Keratinocyte (primary cell): ENCODE results near the gene CUTA. TPM values are rescaled to one million over a fixed set of nuclear protein-coding genes. Genes with fewer than 3 reads are reported as not detected.
A peak's percentile ranks its signal among the peaks of the same experiment; 100 is the strongest.

Experiments used
- DNase-seq: peaks from one replicate; pipeline ENCODE4 v3.0.0-alpha.2; 2011; ENCODE audit warnings: low read depth, missing footprints, low spot score
- FAIRE-seq: peaks from 2 replicates; lab custom pipeline; 2011; peaks lifted over from hg19 to GRCh38; lab: Jason Lieb, UNC
- H2AFZ ChIP-seq: 2 replicates; pipeline ENCODE4 v1.6.0; 2012; ENCODE audit warnings: low read length, control low read depth, inconsistent platforms; ENCODE audit not compliant: control insufficient read depth
- H3K27ac ChIP-seq: 2 replicates; pipeline ENCODE4 v1.5.1; 2011; ENCODE audit warnings: low read length; ENCODE audit not compliant: control insufficient read depth, insufficient read depth
- H3K27me3 ChIP-seq: 3 replicates; pipeline ENCODE4 v1.6.0; 2011; ENCODE audit warnings: low read length; ENCODE audit not compliant: control insufficient read depth, insufficient read depth; ENCODE audit errors: extremely low read depth
- H3K36me3 ChIP-seq, 2 experiments: 2 replicates in 1 of 2; 3 replicates in 1 of 2; pipeline ENCODE4 v1.5.1; 2011; ENCODE audit warnings: low read length in 2 of 2, mild to moderate bottlenecking in 1 of 2; ENCODE audit not compliant: control insufficient read depth in 2 of 2, insufficient read depth in 2 of 2; ENCODE audit errors: extremely low read depth in 1 of 2
- H3K4me1 ChIP-seq: 3 replicates; pipeline ENCODE4 v1.5.1; 2011; ENCODE audit warnings: low read length; ENCODE audit not compliant: control insufficient read depth, insufficient read depth; ENCODE audit errors: extremely low read depth
- H3K4me2 ChIP-seq: 3 replicates; pipeline ENCODE4 v1.6.0; 2011; ENCODE audit warnings: low read depth, low read length; ENCODE audit not compliant: control insufficient read depth, insufficient read depth; ENCODE audit errors: extremely low read depth
- H3K4me3 ChIP-seq, 3 experiments: fragments of 200-600 bp in 1 of 3; sonication (generic) in 1 of 3; 2 replicates in 2 of 3; 3 replicates in 1 of 3; pipeline ENCODE4 v1.5.1; 2011 to 2016; ENCODE audit warnings: low read length in 3 of 3, mild to moderate bottlenecking in 3 of 3, control low read depth in 2 of 3, inconsistent platforms in 1 of 3, low read depth in 1 of 3, mixed read lengths in 1 of 3, mixed run types in 1 of 3, moderate library complexity in 1 of 3; ENCODE audit not compliant: control insufficient read depth in 2 of 3, insufficient read depth in 2 of 3; ENCODE audit errors: extremely low read depth in 1 of 3
- H3K79me2 ChIP-seq: 2 replicates; pipeline ENCODE4 v1.6.0; 2012; ENCODE audit warnings: low read length; ENCODE audit not compliant: control insufficient read depth, insufficient read depth
- H3K9ac ChIP-seq: 3 replicates; pipeline ENCODE4 v1.6.0; 2011; ENCODE audit warnings: low read length; ENCODE audit not compliant: control insufficient read depth, insufficient read depth; ENCODE audit errors: extremely low read depth
- H3K9me1 ChIP-seq: 3 replicates; pipeline ENCODE4 v1.6.0; 2011; ENCODE audit warnings: low read length; ENCODE audit not compliant: control insufficient read depth, insufficient read depth; ENCODE audit errors: extremely low read depth
- H3K9me3 ChIP-seq: 2 replicates; pipeline ENCODE4 v1.5.1; 2012; ENCODE audit warnings: low read depth, low read length; ENCODE audit not compliant: control insufficient read depth
- H4K20me1 ChIP-seq: 3 replicates; pipeline ENCODE4 v1.6.0; 2011; ENCODE audit warnings: low read length; ENCODE audit not compliant: control insufficient read depth, insufficient read depth; ENCODE audit errors: extremely low read depth
- CTCF ChIP-seq, 3 experiments: IDR thresholded peaks in 1 of 3; conservative IDR thresholded peaks in 1 of 3; optimal IDR thresholded peaks in 1 of 3; 2 replicates in 2 of 3; 3 replicates in 1 of 3; pipeline versions ENCODE3 to v1.5.1; 2011; ENCODE audit warnings: low read length in 3 of 3, mild to moderate bottlenecking in 3 of 3, moderate library complexity in 2 of 3, control low read depth in 1 of 3, inconsistent platforms in 1 of 3; ENCODE audit not compliant: insufficient read depth in 2 of 3; ENCODE audit errors: extremely low read depth in 1 of 3
- EZH2 ChIP-seq: IDR thresholded peaks from one replicate; pipeline ENCODE4 v1.6.1; 2012; ENCODE audit warnings: inconsistent platforms, mild to moderate bottlenecking, low read length, moderate library complexity
- dilution Hi-C: fragments of 300-500 bp; cut with MboI; formaldehyde crosslinking; loops from one replicate; pipeline ENCODE4 v1.7.0; 2020; ENCODE audit warnings: low sequenced_read_pairs; ENCODE audit not compliant: extremely low pct_ligation_motif_present
- polyA plus RNA-seq, 5 experiments: library from polyadenylated mRNA; depleted of rRNA in 3 of 5; stranded (reverse) in 3 of 5; stranded (forward) in 1 of 5; unstranded in 1 of 5; fragments of >200 nt; gene quantifications; 1 replicate in 1 of 5; 2 replicates in 3 of 5; 3 replicates in 1 of 5; pipeline versions ENCODE4 v1.2.1 to v1.2.3, GENCODE V29; 2011 to 2012; ENCODE audit warnings: missing spikeins in 2 of 5, low read depth in 1 of 5, low replicate concordance in 1 of 5

Gene CUTA
- polyA plus RNA-seq, 1 donor (not counting 4 experiments of a cell fraction or from before 2014, with no cell fraction given), result 178 TPM

GRCh38 chr6:33453393-33454008, 35.6 kb upstream of the CUTA start:
- Histone ChIP-seq H3K79me2 (peaks cover 18% of the 10 kb centered on the region), H3K4me1 (peaks cover 5% of the 10 kb centered on the region), H4K20me1 (no peaks in the 10 kb centered on the region), H3K9me3 (no peaks in the 10 kb centered on the region), H3K4me2 (peak overlapping the region; percentile 81), H3K9me1 (peaks cover 2% of the 10 kb centered on the region), H2AFZ (no peak overlapping the region), H3K27ac (peak overlapping the region; percentile 68), H3K4me3 (peak overlapping the region; percentile 67 to 93 (median 91)), H3K27me3 (no peaks in the 10 kb centered on the region), H3K9ac (peak overlapping the region; percentile 84), H3K36me3 (peaks cover 6 to 10% of the 10 kb centered on the region in 2 experiments)
- no peak for FAIRE-seq
- dilution Hi-C loops, result no loop called here
- no peak for DNase-seq
- no peak for TF ChIP-seq CTCF (optimal IDR thresholded peaks at IDR 0.05 in 1 of 3, IDR thresholded peaks at IDR 0.05 in 1 of 3, conservative IDR thresholded peaks at IDR 0.05 in 1 of 3; ENCODE audit: extremely low read depth in 1 of 3, insufficient read depth in 2 of 3, low read length in 3 of 3)
- TF ChIP-seq EZH2, result no peak

- dilution Hi-C loops, result no loop called here
- Histone ChIP-seq H3K36me3 (peaks cover 10 to 14% of the 10 kb centered on the region in 2 experiments), H2AFZ (no peak overlapping the region), H3K27ac (no peak overlapping the region), H3K27me3 (no peaks in the 10 kb centered on the region), H3K9me1 (peaks cover 2% of the 10 kb centered on the region), H3K9me3 (no peaks in the 10 kb centered on the region), H3K79me2 (peaks cover 18% of the 10 kb centered on the region), H3K4me3 (no peak overlapping the region), H3K4me1 (peaks cover 5% of the 10 kb centered on the region), H3K9ac (no peak overlapping the region), H3K4me2 (no peak overlapping the region), H4K20me1 (no peaks in the 10 kb centered on the region)
- FAIRE-seq, result no peak
- DNase-seq, result no peak
- no peak for TF ChIP-seq EZH2
- TF ChIP-seq CTCF (optimal IDR thresholded peaks at IDR 0.05 in 1 of 3, IDR thresholded peaks at IDR 0.05 in 1 of 3, conservative IDR thresholded peaks at IDR 0.05 in 1 of 3; ENCODE audit: extremely low read depth in 1 of 3, insufficient read depth in 2 of 3, low read length in 3 of 3), result no peak
Observed at GRCh38 chr6:33452496-33452895, 34.6 kb upstream of the CUTA start.
